Amniotic stem cell (primary cell): ENCODE data around the gene NASP.
"Not testable (repeated sequence)": the region's sequence is repeated elsewhere in the genome, so short reads cannot be mapped to it uniquely, and the experiment has no call there.

Source experiments
- DNase-seq: peaks from one replicate; lab custom pipeline; 2025; lab: John Stamatoyannopoulos, UW

Gene NASP

DNA sequence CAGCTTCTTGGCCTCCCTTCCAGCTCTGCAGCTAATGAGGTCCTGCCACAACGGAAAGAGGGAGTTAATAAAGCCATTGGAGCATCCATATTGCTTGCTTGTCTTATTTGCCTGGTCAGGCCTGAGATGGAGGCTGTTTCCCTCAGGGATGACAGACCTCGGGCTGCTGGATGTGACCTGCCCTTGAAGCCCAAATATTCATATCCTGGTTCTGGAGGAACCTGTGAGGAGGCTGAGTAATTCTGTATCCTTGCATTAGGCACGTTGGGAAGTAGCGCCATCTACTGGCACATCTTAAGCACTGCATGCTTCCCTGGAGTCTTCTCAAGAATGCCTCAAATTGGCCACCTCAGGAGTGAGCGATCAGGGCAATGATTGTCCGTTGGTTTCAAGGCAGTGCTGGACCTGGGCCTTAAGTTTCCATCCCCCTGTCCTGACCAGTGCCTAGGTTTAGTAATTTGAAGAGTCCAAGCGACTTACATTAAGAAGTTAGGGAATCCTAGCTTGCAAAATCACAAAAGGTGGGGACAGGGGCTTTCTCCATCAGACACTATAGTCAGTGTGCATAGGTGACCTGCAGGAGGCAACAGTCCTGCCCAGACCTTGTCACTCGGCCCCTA lies 13.8 kb upstream of the NASP start:
- DNase-seq: peak; percentile 12

DNA sequence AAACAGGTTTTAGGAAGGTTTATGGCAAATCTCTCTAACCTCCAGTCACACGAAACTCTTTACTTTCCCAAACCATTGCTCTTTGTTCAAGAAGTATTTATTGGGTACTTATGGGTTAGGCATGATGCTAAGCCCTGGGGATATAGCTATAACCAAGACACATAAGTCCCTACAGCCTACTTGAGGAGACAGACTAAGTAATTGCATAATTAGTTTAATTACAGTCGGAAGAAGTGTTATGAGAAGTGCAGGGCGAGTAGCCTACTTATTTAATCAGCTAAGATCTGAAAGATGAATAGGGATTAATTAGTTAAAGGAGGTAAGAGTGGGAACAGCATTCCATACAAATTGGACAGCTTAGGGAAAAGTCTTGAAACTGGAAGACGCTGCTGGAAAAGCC lies 13.2 kb upstream of the NASP start:
- no peak for DNase-seq

DNA sequence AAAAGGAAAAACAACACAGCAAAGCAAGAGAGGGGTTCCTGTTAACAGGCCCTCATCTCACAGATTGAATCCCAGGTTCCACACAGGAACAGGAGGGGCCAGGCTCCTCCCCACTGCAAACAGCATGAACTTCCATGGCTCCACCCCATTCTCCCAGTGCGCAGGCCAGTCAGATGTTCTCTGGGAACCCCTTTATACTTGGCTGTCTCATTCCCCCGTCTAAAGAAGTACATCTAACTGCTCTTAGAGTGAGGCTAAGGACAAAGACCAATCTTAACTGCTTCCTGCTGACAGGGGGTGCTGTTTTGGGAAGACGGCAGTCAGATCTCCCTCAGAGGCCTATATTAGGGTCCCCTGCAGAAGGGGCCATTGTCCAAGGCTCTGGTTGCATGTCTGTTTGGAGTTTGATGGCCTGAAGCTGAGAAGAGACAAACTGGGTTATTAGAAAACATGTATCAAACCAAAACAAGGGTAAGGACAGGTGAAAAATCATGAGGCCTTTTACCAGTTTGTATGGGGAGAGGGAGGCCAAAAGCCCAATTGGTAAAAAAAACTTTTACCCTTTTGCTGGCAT lies 10.5 kb upstream of the NASP start:
- DNase-seq: no peak

DNA sequence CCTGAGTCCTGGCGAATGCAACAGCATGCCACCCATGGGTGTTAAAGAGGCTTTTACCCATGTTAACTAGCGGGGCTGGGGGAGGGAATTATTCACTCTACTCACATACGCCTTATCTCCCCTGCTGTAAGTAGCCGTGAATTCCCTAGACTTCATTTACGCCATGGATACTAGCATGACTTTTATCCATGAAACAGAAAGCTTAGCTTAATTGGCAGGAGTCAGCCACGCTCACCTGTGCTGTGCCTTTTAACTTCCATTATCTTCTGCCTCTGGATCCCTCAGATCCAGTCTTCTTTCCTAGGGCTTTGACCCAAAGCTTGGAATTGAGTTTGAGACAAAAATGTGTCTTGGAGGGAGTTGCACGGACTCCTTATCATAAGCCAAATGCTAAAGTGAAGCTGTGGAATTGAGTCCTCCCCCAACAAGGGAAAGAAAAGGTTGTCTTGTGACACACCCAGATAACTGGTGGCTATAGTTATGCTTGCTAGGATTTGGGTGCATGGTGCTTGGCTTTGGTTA lies 9.7 kb upstream of the NASP start:
- DNase-seq: no peak

DNA sequence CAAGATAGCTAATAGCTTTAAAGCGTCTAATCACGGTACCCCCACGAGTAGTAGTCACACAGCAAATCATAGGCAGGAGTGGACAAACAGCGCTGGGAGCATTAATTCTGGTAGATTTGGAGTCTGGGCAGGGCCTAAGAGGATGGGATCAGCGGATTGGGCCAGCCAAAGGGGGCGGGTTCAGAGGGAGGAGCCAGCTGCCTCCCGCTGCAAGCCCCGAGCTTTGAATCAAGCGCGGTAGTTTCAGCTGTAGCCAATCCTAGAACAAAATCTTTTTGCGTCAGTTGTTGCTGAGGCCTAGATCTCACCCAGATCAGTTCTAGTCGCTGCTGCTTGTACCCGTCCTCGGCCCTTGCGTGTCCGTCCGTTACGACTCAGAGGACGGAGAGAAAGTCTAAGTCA lies 576 bp upstream of the NASP start:
- DNase-seq: peak; percentile 96

DNA sequence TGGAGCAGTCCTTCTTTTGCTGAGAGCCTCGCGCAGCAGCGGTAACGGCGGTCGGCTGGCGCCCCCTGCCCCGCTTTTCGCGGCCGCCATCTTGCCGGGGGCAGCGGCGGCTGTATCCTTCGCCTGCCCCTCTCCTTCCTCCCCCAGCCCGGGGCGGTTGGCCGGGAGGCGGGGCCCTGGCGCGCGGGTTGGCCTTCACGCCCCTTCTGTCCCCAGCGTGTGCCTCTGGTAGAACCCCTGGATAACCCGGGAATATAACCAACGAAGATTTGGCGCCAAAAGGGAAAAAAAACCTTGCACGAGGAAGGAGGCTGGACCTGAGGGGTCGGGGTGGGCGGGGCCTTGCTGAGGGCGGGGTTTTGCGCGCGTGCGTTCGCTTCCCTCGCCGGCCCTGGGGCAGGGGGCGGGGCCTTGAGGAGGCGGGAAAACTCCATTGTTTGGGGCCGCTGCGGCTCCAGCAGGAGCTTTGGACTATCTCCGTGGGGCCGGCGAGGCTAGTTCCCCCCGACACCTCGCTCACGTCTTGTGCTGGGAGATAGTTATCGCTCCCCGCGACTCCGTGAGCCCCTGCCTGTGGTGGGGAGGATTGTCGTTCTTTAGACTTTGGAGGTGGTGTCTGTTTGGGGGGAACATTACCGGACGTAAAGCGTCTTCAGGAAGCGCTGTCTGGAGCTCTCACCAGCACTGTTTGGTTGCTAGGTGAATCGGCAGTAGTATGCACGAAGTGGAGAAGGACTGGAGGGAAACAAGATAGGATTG lies 689 bp downstream of the NASP start:
- DNase-seq: peak; percentile 67

DNA sequence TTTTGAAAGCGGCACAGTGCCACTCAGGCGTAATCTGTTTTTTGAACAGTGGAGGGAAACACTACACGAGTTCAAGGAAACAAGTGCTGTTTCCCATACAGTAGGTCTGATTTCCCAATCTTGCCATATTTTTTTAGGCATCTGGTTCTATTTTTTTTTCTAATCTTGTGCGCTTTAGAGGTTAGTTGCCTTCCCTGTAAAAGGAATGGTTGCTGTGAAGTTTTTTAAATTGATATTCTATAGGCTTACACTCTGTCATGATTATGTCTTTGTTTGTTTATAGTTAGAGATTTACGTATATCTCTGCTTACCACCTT lies 1.2 kb downstream of the NASP start:
- DNase-seq: no peak

DNA sequence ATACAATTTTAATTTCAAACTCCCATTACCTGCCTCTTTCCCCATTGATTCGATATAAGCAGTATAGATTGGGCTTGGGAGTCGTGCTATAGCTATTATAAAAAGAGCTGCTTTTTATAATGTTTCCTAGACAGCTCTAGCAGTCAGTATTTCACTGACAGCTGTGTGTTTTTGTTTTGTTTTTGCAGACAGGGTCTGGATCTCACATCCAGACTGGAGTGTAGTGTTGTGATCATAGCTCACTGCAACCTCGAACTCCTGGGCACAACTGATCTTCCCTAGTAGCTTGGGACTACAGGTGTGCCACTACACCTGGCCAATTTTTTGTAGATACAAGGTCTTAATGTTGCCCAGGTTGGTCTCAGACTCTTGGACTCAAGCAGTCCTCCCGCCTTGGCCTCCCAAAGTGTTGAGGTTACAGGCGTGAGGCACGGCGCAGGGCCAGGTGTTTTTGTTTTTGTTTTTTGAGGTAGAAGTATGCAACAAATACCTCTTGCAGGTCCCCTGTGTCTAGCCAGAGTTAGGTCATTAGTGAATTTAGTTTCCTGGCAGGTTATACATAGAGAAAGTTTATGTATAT lies 1.7 kb downstream of the NASP start:
- DNase-seq: no peak

DNA sequence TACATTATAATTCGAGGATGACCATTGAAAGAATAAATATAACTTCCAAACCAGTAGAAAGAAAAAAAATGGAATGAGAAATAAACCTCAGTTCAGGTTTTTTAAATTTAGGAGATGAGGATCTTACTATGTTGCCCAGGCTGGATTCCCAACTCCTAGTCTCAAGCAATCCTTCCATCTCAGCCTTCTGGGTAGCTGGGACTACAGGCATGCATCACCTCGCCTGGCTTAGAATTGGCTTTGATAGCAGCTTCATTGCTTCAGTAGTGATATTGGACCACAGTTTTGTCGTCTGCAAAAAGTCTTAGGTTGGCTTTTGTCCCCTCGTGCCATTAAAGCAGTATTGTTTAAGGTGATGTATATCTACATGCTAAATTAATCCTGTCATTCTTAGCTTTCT lies 2.9 kb downstream of the NASP start:
- DNase-seq: no peak

DNA sequence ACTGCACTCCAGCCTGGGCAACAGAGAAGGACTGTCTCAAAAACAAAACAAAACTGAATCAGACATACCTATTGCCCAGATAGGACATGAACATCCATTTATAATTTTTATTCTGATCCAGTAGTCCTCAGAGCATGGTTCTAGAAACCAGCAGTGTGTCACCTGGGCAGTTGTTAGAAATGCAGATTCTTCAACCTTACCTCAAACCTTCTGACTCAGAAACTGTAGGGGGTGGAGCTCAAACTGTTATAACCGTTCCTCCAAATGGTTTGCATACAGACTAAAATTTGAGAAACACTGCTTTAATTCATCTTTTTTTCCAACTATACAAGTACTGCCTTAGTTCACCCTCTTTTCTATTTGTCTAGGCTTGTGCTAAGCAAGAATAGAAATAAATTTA lies 6.0 kb downstream of the NASP start:
- DNase-seq: no peak

DNA sequence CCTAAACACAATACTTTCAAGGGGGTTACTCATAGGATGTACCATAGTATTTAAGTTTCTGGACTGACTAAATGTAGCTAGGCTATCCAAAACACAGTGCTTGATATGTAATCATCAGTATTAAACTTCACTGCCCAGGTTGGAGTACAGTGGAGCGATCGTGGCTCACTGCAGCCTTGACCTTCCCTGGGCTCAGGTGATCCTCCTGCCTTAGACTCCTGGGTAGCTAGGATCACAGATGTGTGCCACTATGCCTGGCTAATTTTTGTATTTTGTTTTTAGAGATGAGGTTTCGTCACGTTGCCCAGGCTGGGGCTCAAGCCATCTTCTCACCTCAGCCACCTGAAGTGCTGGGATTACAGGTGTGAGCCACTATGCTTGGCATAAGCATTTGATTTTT lies 10.6 kb downstream of the NASP start:
- no peak for DNase-seq

DNA sequence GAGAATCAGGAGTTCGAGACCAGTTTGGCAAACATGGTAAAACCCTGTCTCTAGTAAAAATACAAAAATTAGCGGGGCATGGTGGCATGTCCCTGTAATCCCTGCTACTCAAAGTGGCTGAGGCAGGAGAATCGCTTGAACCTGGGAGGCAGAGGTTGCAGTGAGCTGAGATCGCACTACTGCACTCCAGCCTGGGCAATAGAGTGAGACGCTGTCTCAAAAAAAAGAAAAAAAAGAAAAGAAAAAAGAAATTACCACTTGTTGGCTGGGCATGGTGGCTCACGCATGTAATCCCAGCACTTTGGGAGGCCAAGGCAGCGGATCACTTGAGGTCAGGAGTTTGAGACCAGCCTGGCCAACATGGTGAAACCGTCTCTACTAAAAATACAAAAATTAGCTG lies 12.9 kb downstream of the NASP start:
- not testable (repeated sequence) for DNase-seq

DNA sequence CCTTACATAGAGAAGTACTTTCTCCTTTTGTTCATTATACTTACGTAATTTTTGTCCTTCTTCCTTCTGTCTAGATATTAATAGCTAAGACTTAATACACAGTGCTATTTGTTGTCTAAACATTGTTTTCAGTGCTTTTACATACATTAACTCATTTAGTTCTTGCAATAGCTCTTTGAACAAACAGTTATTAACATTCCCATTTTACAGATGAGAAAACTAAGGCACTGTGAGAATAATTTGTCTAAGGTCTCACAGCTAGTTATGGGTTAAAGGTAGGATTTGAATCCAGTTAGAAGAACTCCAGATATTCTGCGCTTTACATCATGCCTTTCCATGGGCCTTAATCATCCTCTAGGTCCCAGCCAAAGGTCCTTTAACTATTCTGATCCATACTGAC lies 20.4 kb downstream of the NASP start:
- no peak for DNase-seq

DNA sequence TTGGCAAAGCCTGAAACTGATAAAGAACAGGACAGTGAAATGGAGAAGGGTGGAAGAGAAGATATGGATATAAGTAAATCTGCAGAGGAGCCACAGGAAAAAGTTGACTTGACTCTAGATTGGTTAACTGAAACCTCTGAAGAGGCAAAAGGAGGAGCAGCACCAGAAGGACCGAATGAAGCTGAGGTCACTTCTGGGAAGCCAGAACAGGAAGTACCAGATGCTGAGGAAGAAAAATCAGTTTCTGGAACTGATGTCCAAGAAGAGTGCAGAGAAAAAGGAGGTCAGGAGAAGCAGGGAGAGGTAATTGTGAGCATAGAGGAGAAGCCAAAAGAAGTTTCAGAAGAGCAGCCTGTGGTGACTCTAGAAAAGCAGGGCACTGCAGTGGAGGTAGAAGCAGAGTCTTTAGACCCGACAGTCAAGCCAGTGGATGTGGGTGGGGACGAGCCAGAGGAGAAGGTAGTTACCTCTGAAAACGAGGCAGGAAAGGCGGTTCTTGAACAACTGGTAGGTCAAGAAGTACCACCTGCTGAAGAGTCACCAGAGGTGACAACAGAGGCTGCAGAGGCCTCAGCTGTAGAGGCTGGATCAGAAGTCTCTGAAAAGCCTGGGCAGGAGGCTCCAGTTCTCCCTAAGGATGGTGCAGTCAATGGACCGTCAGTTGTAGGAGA lies 23.7 kb downstream of the NASP start:
- DNase-seq: no peak

DNA sequence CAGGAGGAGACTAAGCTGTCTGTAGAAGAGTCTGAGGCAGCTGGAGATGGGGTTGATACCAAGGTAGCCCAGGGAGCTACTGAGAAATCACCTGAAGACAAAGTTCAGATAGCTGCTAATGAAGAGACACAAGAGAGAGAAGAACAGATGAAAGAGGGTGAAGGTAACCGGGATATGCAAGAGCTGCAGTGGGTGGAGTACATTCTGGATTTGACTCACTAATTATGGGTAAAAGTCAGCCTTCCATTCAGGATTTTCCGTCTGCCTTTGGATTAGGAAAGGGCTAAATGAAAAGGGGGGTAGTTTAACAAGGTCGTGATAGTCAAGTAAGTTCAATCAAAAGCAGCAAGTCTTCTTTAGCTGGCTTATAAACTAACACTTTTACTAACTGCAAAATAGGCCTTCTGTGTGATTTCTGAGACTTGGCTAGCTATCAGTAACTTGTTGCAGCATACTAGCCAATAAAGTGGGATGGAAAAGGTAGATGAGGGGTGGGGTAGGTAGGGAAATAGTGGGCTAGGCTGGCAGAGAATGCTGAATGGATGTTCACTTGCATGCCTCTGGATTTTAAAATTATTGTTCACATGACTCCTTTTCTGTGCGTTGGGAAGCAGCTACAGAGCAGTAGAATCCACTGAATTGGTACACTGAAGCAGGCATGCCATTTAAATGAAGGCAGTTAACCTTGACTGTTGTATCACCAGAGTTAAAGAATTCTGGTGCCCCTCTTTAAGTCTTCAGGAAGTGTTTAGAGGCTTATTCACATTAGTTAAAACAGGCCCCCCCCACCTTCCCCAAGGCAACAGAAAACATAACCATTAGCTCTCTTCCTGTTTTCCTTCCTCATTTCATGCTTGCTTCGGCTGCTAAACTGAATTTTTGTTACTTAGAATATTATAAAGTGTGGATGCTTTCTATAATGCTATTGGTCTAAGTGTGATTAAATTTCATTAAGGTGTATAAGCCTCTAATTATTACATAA lies 24.6 kb downstream of the NASP start:
- DNase-seq: no peak

DNA sequence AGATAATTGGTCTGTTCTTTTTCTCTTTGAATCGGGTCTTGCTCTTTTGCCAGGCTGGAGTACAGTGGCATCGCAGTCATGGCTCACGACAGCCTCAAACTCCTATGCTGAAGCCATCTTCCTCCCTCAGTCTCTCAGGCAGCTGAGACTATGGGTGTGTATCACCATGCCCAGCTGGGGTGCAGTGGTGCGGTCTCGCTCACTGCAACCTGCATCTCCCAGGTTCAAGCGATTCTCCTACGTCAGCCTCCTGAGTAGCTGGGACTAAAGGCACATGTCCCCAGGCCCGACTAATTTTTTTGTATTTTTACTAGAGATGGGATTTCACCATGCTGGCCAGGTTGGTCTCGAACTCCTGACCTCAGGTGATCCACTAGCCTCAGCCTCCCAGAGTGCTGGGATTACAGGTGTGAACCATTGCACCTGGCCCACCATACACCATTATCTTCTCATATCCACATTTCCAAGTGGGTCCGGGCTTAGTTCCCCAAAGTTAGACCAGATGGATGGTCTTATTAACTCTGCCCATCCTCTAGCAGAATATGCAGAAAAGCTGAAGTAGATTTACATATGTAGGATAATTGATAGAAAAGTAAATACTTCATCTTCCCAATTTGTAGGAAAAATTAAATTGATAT lies 26.9 kb downstream of the NASP start:
- no peak for DNase-seq

DNA sequence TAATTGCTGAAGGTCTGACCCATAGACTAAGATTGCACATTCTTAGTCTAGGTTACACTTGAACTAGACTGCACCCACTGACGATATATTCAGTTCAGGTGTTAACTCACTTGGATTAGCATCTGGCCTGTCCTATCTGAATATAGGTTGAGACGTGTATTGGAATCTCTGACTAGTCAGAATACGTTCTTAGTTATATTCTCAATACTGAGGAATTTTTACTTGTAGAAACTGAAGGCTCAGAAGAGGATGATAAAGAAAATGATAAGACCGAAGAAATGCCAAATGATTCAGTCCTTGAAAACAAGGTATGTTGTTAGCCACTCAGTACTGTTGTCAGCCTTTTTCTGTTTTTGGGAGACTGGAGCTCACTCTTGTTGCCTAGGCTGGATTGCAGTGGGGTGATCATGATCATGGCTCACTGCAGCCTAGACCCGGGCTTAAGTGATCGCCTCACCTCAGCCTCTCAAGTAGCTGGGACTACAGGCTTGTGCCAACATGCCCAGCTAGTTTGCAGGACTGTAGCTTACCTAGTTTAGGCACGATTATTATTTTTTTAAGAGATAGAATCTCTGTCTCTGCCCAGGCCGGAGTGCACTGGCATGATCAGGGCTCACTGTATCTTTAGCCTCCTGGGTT lies 29.2 kb downstream of the NASP start:
- no peak for DNase-seq

DNA sequence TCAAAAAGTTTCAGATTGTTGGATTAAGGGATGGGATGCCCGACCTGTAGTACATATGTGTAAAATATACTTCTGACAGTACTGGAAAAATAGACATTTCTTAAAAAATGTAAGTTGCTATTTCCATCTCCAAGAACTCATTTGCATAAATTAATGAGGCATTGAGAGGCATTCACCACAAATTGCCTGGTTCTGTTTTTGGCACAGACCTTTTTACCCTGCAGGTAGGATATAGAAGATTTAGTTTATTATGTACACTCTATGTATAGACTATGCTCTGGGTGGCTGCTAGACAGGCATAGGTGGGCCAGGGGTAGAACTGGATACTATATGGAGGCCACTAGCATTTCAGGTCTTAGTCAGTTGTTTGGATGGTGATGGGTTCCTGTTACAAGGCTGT lies 32.0 kb downstream of the NASP start:
- DNase-seq: no peak

DNA sequence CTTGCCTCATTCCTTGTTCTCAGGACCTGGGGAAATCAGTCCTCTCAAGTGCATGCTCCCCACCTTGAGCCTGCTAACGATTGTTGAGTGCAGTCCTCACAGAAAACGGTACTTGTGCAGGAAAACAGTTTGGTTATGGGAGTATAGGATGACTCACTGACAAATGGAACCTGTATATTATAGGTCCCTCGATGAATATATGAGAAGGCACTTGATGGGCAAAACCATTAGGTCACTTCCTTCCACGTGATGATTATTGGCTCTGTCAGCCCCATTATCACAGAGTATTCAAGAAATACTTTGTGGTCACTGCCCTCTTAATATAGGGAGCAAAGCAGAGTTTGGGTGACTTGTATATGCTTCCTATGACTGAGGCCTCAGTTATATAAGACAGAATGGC lies 33.8 kb downstream of the NASP start:
- no peak for DNase-seq

DNA sequence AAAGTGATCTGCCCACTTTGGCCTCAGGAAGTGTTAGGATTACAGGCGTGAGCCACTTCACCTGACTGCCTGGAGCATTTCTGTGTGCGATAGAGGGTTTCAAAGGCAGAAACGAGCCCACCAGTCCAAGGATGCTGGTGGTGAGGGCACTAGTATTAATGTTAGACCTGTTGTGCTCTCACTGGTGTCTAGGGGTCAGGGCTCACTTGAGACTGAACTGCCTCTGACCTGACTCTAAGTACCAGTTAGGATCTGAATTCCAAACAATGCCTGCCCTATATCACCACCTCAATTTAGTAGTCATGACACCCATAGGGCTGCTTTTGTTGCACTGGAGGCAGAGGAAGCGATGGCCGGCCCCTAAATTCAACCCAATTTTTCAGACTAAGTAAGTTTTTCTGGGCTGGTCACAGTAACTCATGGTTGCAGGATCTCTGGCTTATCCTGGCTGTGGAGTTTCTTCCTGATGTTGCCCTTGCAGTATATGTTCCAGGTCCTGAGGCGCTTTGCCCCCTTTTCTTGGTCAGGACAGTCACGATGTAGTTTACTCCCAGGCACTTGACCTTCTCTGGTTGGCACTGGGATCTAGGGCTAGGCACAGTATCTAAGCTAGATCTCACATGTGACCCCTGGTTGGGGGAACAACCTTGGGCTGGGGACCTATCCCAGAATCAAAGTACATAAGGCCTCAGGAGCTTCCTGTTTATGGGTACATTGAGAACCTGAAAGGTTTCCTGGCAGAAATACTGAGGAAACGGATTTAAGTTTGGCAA lies 35.5 kb downstream of the NASP start:
- DNase-seq: no peak
